IMR-90 (cell line): ENCODE data around the gene SGK1. TPM values are rescaled to one million over a fixed set of nuclear protein-coding genes. Genes with fewer than 3 reads are reported as not detected.

ENCODE experiments used
- ATAC-seq: fragments of 200-7000 bp; cut with Tn5 transposase; 2 replicates; pipeline ENCODE4 v1.9.1; 2020; ENCODE audit warnings: low read depth, mild to moderate bottlenecking, moderate library complexity
- BruUV-seq: library from RNA; stranded (reverse); fragments of 400-500 nt; replicated peaks from 2 replicates; lab custom pipeline; 2021; lab: Mats Ljungman, UMichigan
- CTCF ChIA-PET: fragments of 300-600 bp; formaldehyde crosslinking; extraction: SDS; loops from one replicate; lab custom pipeline; 2021; ENCODE audit warnings: antibody characterized with exemption; lab: Yijun Ruan, JAX
- POLR2A ChIA-PET: fragments of 300-600 bp; sonication (Branson Sonifier 250); formaldehyde crosslinking; loops from one replicate; lab custom pipeline; 2022; ENCODE audit warnings: antibody characterized with exemption; ENCODE audit not compliant: unreplicated experiment; lab: Charles Lee
- DNase-seq: peaks from one replicate; pipeline ENCODE4 v3.0.0; 2013
- H2AFZ ChIP-seq: replicated peaks from 2 replicates; pipeline ENCODE3; 2013; ENCODE audit warnings: low read length, mild to moderate bottlenecking; ENCODE audit not compliant: poor library complexity
- H2AK5ac ChIP-seq: 2 replicates; pipeline ENCODE4 v1.6.1; 2013; ENCODE audit warnings: low read depth, low read length, inconsistent platforms
- H2AK9ac ChIP-seq: replicated peaks from 2 replicates; pipeline ENCODE3; 2013; ENCODE audit warnings: mild to moderate bottlenecking, low read depth, low read length, moderate library complexity; ENCODE audit not compliant: poor library complexity
- H2BK120ac ChIP-seq: 2 replicates; pipeline ENCODE4 v1.6.1; 2013; ENCODE audit warnings: low read depth, low read length, inconsistent platforms
- H2BK15ac ChIP-seq: 3 replicates; pipeline ENCODE4 v1.6.1; 2013; ENCODE audit warnings: low read depth, low read length, inconsistent platforms
- H2BK20ac ChIP-seq: 2 replicates; pipeline ENCODE4 v1.6.1; 2013; ENCODE audit warnings: low read depth, mild to moderate bottlenecking, inconsistent platforms, low read length, moderate library complexity
- H2BK5ac ChIP-seq: 2 replicates; pipeline ENCODE4 v1.6.1; 2013; ENCODE audit warnings: mild to moderate bottlenecking, low read depth, low read length, inconsistent platforms; ENCODE audit not compliant: poor library complexity, severe bottlenecking
- H3K14ac ChIP-seq: replicated peaks from 2 replicates; pipeline ENCODE4 v1.6.1; 2013; ENCODE audit warnings: low read depth, low read length, inconsistent platforms
- H3K18ac ChIP-seq: 2 replicates; pipeline ENCODE4 v1.6.1; 2013; ENCODE audit warnings: low read depth, low read length, control low read depth
- H3K23ac ChIP-seq: 2 replicates; pipeline ENCODE4 v1.6.1; 2013; ENCODE audit warnings: low read depth, low read length, inconsistent platforms
- H3K27ac ChIP-seq: 2 replicates; pipeline ENCODE4 v1.5.1; 2013; ENCODE audit warnings: mild to moderate bottlenecking, control low read depth, low read length; ENCODE audit not compliant: insufficient read depth
- H3K27me3 ChIP-seq: 2 replicates; pipeline ENCODE4 v1.6.1; 2013; ENCODE audit warnings: low read length; ENCODE audit not compliant: control insufficient read depth, insufficient read depth
- H3K36me3 ChIP-seq: 2 replicates; pipeline ENCODE4 v1.6.1; 2013; ENCODE audit warnings: low read length, mixed read lengths; ENCODE audit not compliant: control insufficient read depth, insufficient read depth
- H3K4ac ChIP-seq: 2 replicates; pipeline ENCODE4 v1.6.1; 2013; ENCODE audit warnings: low read depth, low read length, inconsistent platforms
- H3K4me1 ChIP-seq: 2 replicates; pipeline ENCODE4 v1.6.1; 2013; ENCODE audit warnings: low read length, mixed read lengths; ENCODE audit not compliant: control insufficient read depth, insufficient read depth
- H3K4me2 ChIP-seq: 2 replicates; pipeline ENCODE4 v1.6.1; 2013; ENCODE audit warnings: low read depth, mild to moderate bottlenecking, control low read depth, low read length, moderate library complexity
- H3K4me3 ChIP-seq: 2 replicates; pipeline ENCODE4 v1.5.1; 2013; ENCODE audit warnings: low read depth, mild to moderate bottlenecking, control low read depth, low read length, moderate library complexity; ENCODE audit not compliant: insufficient read depth
- H3K56ac ChIP-seq: 2 replicates; pipeline ENCODE4 v1.6.1; 2013; ENCODE audit warnings: low read length, inconsistent platforms; ENCODE audit not compliant: insufficient read depth; ENCODE audit errors: extremely low read depth
- H3K79me1 ChIP-seq, 2 experiments: 2 replicates each; pipeline ENCODE4 v1.6.1; 2013; ENCODE audit warnings: low read length in 2 of 2, inconsistent platforms in 1 of 2, low read depth in 1 of 2
- H3K9ac ChIP-seq: 2 replicates; pipeline ENCODE4 v1.6.1; 2013; ENCODE audit warnings: low read depth, low read length, control low read depth
- H3K9me1 ChIP-seq: 2 replicates; pipeline ENCODE4 v1.6.1; 2013; ENCODE audit warnings: low read length, inconsistent platforms; ENCODE audit not compliant: insufficient read depth
- H3K9me3 ChIP-seq: 2 replicates; pipeline ENCODE4 v1.6.1; 2013; ENCODE audit warnings: low read length; ENCODE audit not compliant: control insufficient read depth, insufficient read depth
- H4K20me1 ChIP-seq: 2 replicates; pipeline ENCODE4 v1.6.1; 2013; ENCODE audit warnings: low read length, inconsistent platforms; ENCODE audit not compliant: insufficient read depth
- H4K5ac ChIP-seq: 2 replicates; pipeline ENCODE4 v1.6.1; 2013; ENCODE audit warnings: mild to moderate bottlenecking, low read depth, low read length, control low read depth
- H4K8ac ChIP-seq, 2 experiments: 2 replicates each; pipeline ENCODE4 v1.6.1; 2013; ENCODE audit warnings: low read depth in 2 of 2, low read length in 2 of 2, control low read depth in 1 of 2, inconsistent platforms in 1 of 2
- H4K91ac ChIP-seq: 2 replicates; pipeline ENCODE4 v1.6.1; 2013; ENCODE audit warnings: low read depth, low read length, inconsistent platforms; ENCODE audit not compliant: insufficient read depth
- CEBPB ChIP-seq: IDR thresholded peaks from 2 replicates; pipeline ENCODE4 v1.6.1; 2012; ENCODE audit warnings: low read depth, low read length, improper control_type of control experiment
- CHD1 ChIP-seq: IDR thresholded peaks from 2 replicates; pipeline ENCODE4 v1.6.1; 2012; ENCODE audit warnings: low read depth, low read length, improper control_type of control experiment
- CTCF ChIP-seq: conservative IDR thresholded peaks from 2 replicates; pipeline ENCODE4 v1.5.1; 2012; ENCODE audit warnings: mild to moderate bottlenecking, low read depth, low read length, improper control_type of control experiment
- MAFK ChIP-seq: IDR thresholded peaks from 2 replicates; pipeline ENCODE4 v1.6.1; 2012; ENCODE audit warnings: low read depth, low read length, improper control_type of control experiment
- MAZ ChIP-seq: IDR thresholded peaks from 2 replicates; pipeline ENCODE4 v1.6.1; 2012; ENCODE audit warnings: low read depth, mild to moderate bottlenecking, low read length, improper control_type of control experiment, moderate library complexity, borderline replicate concordance
- MXI1 ChIP-seq: IDR thresholded peaks from 2 replicates; pipeline ENCODE4 v1.6.1; 2012; ENCODE audit warnings: low read depth, mild to moderate bottlenecking, low read length, moderate library complexity, borderline replicate concordance
- NFE2L2 ChIP-seq: fragments of 150-350 bp; IDR thresholded peaks from 2 replicates; pipeline ENCODE4 v1.6.1; 2016; ENCODE audit warnings: low read depth, mild to moderate bottlenecking, low read length
- POLR2A ChIP-seq: IDR thresholded peaks from 2 replicates; pipeline ENCODE4 v1.6.1; 2012; ENCODE audit warnings: mild to moderate bottlenecking, low read depth, low read length
- RAD21 ChIP-seq: IDR thresholded peaks from 2 replicates; pipeline ENCODE4 v1.6.1; 2012; ENCODE audit warnings: low read length, improper control_type of control experiment
- RFX5 ChIP-seq: IDR thresholded peaks from 2 replicates; pipeline ENCODE4 v1.8.0; 2012; ENCODE audit warnings: low read depth, mild to moderate bottlenecking, low read length, moderate library complexity
- SMC3 ChIP-seq: fragments of 150-350 bp; IDR thresholded peaks from 2 replicates; pipeline ENCODE4 v1.6.1; 2016; ENCODE audit warnings: low read depth, mild to moderate bottlenecking, antibody characterized with exemption, low read length, moderate library complexity
- WGBS, 2 experiments: methylation state at CpG; one replicate each; pipeline versions ENCODE4 v1.1.5 to v1.1.7; 2013; ENCODE audit warnings: missing lambda C conversion rate in 2 of 2; ENCODE audit not compliant: insufficient read length in 1 of 2; ENCODE audit errors: extremely low coverage in 2 of 2; 5-methylcytosine and 5-hydroxymethylcytosine counted together
- dilution Hi-C: fragments of 300-500 bp; cut with HindIII; formaldehyde crosslinking; loops from one replicate; pipeline ENCODE4 v1.14.3; 2018; ENCODE audit warnings: low sequenced_read_pairs; ENCODE audit not compliant: unreplicated experiment
- in situ Hi-C: fragments of 300-500 bp; cut with MboI; formaldehyde crosslinking; loops from 3 replicates; pipeline ENCODE4 v1.14.3; 2019; ENCODE audit warnings: low sequenced_read_pairs, inconsistent platforms, mixed read lengths
- intact Hi-C: fragments of 100-400 bp; cut with micrococcal nuclease; formaldehyde crosslinking; loops from 2 replicates; pipeline ENCODE4 v1.10.0; 2022
- polyA plus RNA-seq, 3 experiments: library from polyadenylated mRNA; depleted of rRNA; stranded (reverse); fragments of >200 nt; gene quantifications; 2 replicates each; pipeline ENCODE4 v1.2.3, GENCODE V29; 2012; ENCODE audit warnings: low replicate concordance in 1 of 3
- total RNA-seq: library from RNA; depleted of rRNA; stranded (reverse); fragments of >200 nt; gene quantifications from 2 replicates; pipeline ENCODE4 v1.2.3, GENCODE V29; 2012

Gene SGK1
- total and polyA plus RNA-seq, 2 of the 4 experiments (the other 2 are of a cell fraction): 121 to 255 TPM

GRCh38 chr6:134196568-134197193, 121.2 kb downstream of the SGK1 start:
- CTCF ChIA-PET: interaction anchor here (1.1 to 1.4 kb wide), 2 partner anchors 19 to 444 kb away, joined by 3 to 4 read pairs; no protein-coding TSS in a partner anchor
- dilution Hi-C loops: no loop called here
- 100% methylated on average over 3 of the region's 11 CpGs; no CpG with 5 or more reads in 1 of the 2 experiments for WGBS, 2 experiments

More at GRCh38 chr6:134196568-134197193, 121.2 kb downstream of the SGK1 start:
- H3K4ac ChIP-seq: no peak overlapping the region
- ATAC-seq (no peak), DNase-seq (no peak)
- H4K5ac ChIP-seq: no peak overlapping the region
- H3K27me3 ChIP-seq: no peaks in the 10 kb centered on the region
- H4K20me1 ChIP-seq: no peaks in the 10 kb centered on the region
- in situ Hi-C loops (no loop called here), intact Hi-C loops (no loop called here)
- POLR2A ChIA-PET: no interaction called here
- no peak overlapping the region for H4K8ac ChIP-seq
- BruUV-seq: no TSS peak
- H3K23ac ChIP-seq: no peak overlapping the region
- no peak overlapping the region for H2AK9ac ChIP-seq
- H2BK15ac ChIP-seq: peak overlapping the region; percentile 88; the same call in 2 of the 3 replicates
- peak overlapping the region; percentile 40; the same call in 1 of the 2 replicates for H2BK120ac ChIP-seq
- H3K27ac ChIP-seq: no peak overlapping the region
- H3K9ac ChIP-seq: no peak overlapping the region
- TF ChIP-seq CTCF (no peak), RAD21 (no peak), POLR2A (no peak), CEBPB (no peak), MAZ (no peak), SMC3 (no peak), NFE2L2 (no peak), MXI1 (no peak), RFX5 (no peak), MAFK (no peak), CHD1 (no peak)
- H3K56ac ChIP-seq: no peak overlapping the region
- no peaks in the 10 kb centered on the region for H3K79me1 ChIP-seq
- H3K4me2 ChIP-seq: no peak overlapping the region
- no peak overlapping the region for H2AFZ ChIP-seq
- H3K14ac ChIP-seq: no peak overlapping the region
- H3K18ac ChIP-seq: peak overlapping the region; percentile 11; the same call in 1 of the 2 replicates
- H3K4me3 ChIP-seq: no peak overlapping the region
- no peaks in the 10 kb centered on the region for H3K9me1 ChIP-seq
- H2BK20ac ChIP-seq: no peak overlapping the region
- H2BK5ac ChIP-seq: no peak overlapping the region
- H3K36me3 ChIP-seq: no peaks in the 10 kb centered on the region
- no peaks in the 10 kb centered on the region for H3K9me3 ChIP-seq
- H4K91ac ChIP-seq: no peak overlapping the region; the same call in 1 of the 2 replicates
- peak overlapping the region; percentile 60; the same call in 1 of the 2 replicates for H2AK5ac ChIP-seq
- 0 out of 2 replicates have a peak, but pooled peaks cover 2% of the 10 kb centered on the region for H3K4me1 ChIP-seq
